H1 (cell line): Measurements from ENCODE around the gene TFDP1.
"Not testable (repeated sequence)": the region's sequence is repeated elsewhere in the genome, so short reads cannot be mapped to it uniquely, and the experiment has no call there.

ENCODE experiments used
- ATF2 ChIP-seq: IDR thresholded peaks from 2 replicates; pipeline ENCODE4 v1.6.1; 2012; ENCODE audit warnings: low read length, inconsistent platforms
- CHD2 ChIP-seq: IDR thresholded peaks from 2 replicates; pipeline ENCODE4 v1.6.1; 2012; ENCODE audit warnings: low read length, improper control_type of control experiment
- EP300 ChIP-seq, 2 experiments: IDR thresholded peaks; 1 replicate in 1 of 2; 2 replicates in 1 of 2; pipeline ENCODE4 v1.6.1; 2011 to 2012; ENCODE audit warnings: low read depth in 2 of 2, low read length in 2 of 2, mild to moderate bottlenecking in 2 of 2, borderline replicate concordance in 1 of 2, inconsistent platforms in 1 of 2, moderate library complexity in 1 of 2
- EZH2 ChIP-seq: fragments of 200-600 bp; sonication (generic); IDR thresholded peaks from 2 replicates; pipeline ENCODE4 v1.7.1; 2012; ENCODE audit warnings: low read depth, mild to moderate bottlenecking, moderate library complexity, low read length, inconsistent platforms; ENCODE audit not compliant: severe bottlenecking
- HDAC2 ChIP-seq, 2 experiments: fragments of 300-600 bp in 1 of 2; sonication (generic) in 1 of 2; IDR thresholded peaks; 2 replicates each; pipeline ENCODE4 v1.6.1; 2011 to 2012; ENCODE audit warnings: low read depth in 2 of 2, low read length in 2 of 2, mild to moderate bottlenecking in 2 of 2, moderate library complexity in 2 of 2, borderline replicate concordance in 1 of 2, inconsistent platforms in 1 of 2
- POLR2A ChIP-seq, 2 experiments: IDR thresholded peaks; 1 replicate in 1 of 2; 2 replicates in 1 of 2; pipeline ENCODE4 v1.6.1; 2011; ENCODE audit warnings: low read depth in 2 of 2, low read length in 2 of 2, mild to moderate bottlenecking in 2 of 2; ENCODE audit errors: control extremely low read depth in 1 of 2
- POLR2AphosphoS5 ChIP-seq: IDR thresholded peaks from 2 replicates; pipeline ENCODE4 v1.6.1; 2011; ENCODE audit warnings: low read depth, low read length
- RBBP5 ChIP-seq: IDR thresholded peaks from 2 replicates; pipeline ENCODE4 v1.7.1; 2012; ENCODE audit warnings: low read depth, mild to moderate bottlenecking, inconsistent platforms, low read length, moderate library complexity, borderline replicate concordance
- RXRA ChIP-seq: IDR thresholded peaks from 2 replicates; pipeline ENCODE4 v1.6.1; 2011; ENCODE audit warnings: low read depth, mild to moderate bottlenecking, low read length, moderate library complexity; ENCODE audit not compliant: insufficient read depth
- SIN3A ChIP-seq, 2 experiments: IDR thresholded peaks in 1 of 2; conservative IDR thresholded peaks in 1 of 2; 2 replicates each; pipeline ENCODE4 v1.6.1; 2011 to 2012; ENCODE audit warnings: low read length in 2 of 2, improper control_type of control experiment in 1 of 2, low read depth in 1 of 2, mild to moderate bottlenecking in 1 of 2
- TEAD4 ChIP-seq: IDR thresholded peaks from 2 replicates; pipeline ENCODE4 v1.6.1; 2012; ENCODE audit warnings: low read depth, low read length, inconsistent platforms, mixed read lengths
- ZNF274 ChIP-seq: IDR thresholded peaks from 2 replicates; pipeline ENCODE4 v1.7.0; 2012; ENCODE audit warnings: low read length, borderline replicate concordance; ENCODE audit errors: extremely low read depth
- TF ChIP-seq, protein P1 (sequence below), 3 experiments: IDR thresholded peaks; 1 replicate in 2 of 3; 2 replicates in 1 of 3; pipeline versions ENCODE4 v1.5.1 to v1.6.1; 2011; ENCODE audit warnings: low read length in 3 of 3, mild to moderate bottlenecking in 3 of 3, inconsistent platforms in 2 of 3, low read depth in 1 of 3, moderate library complexity in 1 of 3; ENCODE audit not compliant: insufficient read depth in 1 of 3; ENCODE audit errors: control extremely low read depth in 1 of 3
- TF ChIP-seq, protein P2 (sequence below): IDR thresholded peaks from 2 replicates; pipeline ENCODE4 v1.6.1; 2012; ENCODE audit warnings: inconsistent platforms

DNA sequence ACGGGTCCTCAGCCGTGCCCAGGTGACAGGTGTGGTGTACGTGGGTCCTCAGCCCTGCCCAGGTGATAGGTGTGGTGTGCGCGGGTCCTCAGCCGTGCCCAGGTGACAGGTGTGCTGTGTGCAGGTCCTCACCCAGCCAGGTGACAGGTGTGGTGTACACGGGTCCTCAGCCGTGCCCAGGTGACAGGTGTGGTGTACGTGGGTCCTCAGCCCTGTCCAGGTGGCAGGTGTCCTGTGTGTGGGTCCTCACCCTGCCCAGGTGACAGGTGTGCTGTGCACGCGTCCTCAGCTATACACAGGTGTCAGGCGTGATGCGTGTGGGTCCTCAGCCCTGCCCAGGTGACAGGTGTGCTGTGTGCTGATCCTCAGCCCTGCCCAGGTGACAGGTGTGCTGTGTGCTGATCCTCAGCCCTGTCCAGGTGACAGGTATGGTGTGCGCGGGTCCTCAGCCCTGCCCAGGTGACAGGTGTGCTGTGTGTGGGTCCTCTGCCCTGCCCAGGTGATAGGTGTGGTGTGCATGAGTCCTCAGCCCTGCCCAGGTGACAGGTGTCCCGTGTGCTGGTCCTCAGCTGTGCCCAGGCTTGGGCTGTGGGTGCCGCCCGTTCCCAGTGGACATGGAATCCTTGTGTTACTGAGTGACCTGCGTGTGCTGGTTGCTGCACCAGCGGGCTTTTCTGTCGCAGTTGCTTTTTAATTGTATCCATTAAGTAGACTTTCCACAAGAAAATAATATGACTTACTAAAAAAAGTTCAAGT is 9.7 kb downstream of the TFDP1 start:
- TF ChIP-seq, protein P1, sequence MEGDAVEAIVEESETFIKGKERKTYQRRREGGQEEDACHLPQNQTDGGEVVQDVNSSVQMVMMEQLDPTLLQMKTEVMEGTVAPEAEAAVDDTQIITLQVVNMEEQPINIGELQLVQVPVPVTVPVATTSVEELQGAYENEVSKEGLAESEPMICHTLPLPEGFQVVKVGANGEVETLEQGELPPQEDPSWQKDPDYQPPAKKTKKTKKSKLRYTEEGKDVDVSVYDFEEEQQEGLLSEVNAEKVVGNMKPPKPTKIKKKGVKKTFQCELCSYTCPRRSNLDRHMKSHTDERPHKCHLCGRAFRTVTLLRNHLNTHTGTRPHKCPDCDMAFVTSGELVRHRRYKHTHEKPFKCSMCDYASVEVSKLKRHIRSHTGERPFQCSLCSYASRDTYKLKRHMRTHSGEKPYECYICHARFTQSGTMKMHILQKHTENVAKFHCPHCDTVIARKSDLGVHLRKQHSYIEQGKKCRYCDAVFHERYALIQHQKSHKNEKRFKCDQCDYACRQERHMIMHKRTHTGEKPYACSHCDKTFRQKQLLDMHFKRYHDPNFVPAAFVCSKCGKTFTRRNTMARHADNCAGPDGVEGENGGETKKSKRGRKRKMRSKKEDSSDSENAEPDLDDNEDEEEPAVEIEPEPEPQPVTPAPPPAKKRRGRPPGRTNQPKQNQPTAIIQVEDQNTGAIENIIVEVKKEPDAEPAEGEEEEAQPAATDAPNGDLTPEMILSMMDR (IDR thresholded peaks at IDR 0.05; ENCODE audit: control extremely low read depth in 1 of 3, insufficient read depth in 1 of 3, low read depth in 1 of 3, low read length in 3 of 3): not testable (repeated sequence)
- TF ChIP-seq POLR2AphosphoS5; RXRA; EZH2; ZNF274; CHD2; HDAC2 (IDR thresholded peaks at IDR 0.05; ENCODE audit: borderline replicate concordance in 1 of 2, low read depth in 2 of 2, low read length in 2 of 2); ATF2; SIN3A (conservative IDR thresholded peaks at IDR 0.05 in 1 of 2, IDR thresholded peaks at IDR 0.05 in 1 of 2; ENCODE audit: low read depth in 1 of 2, low read length in 2 of 2); TEAD4; RBBP5; POLR2A (IDR thresholded peaks at IDR 0.05; ENCODE audit: control extremely low read depth in 1 of 2, low read depth in 2 of 2, low read length in 2 of 2); EP300 (IDR thresholded peaks at IDR 0.05; ENCODE audit: borderline replicate concordance in 1 of 2, low read depth in 2 of 2, low read length in 2 of 2): not testable (repeated sequence)
- TF ChIP-seq, protein P2, sequence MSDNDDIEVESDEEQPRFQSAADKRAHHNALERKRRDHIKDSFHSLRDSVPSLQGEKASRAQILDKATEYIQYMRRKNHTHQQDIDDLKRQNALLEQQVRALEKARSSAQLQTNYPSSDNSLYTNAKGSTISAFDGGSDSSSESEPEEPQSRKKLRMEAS: not testable (repeated sequence)
